GM12891 (cell line): Measurements from ENCODE around the gene SNX9.

ENCODE experiments used
- PAX5 ChIP-seq: IDR thresholded peaks from 2 replicates; pipeline ENCODE4 v1.6.1; 2011; ENCODE audit warnings: low read length, moderate library complexity, mild to moderate bottlenecking; ENCODE audit not compliant: insufficient read depth, severe bottlenecking
- POLR2A ChIP-seq: IDR thresholded peaks from 2 replicates; pipeline ENCODE4 v1.6.1; 2011; ENCODE audit warnings: low read depth, low read length, control low read depth
- POLR2AphosphoS5 ChIP-seq: IDR thresholded peaks from 2 replicates; pipeline ENCODE4 v1.6.1; 2011; ENCODE audit warnings: low read depth, low read length, control low read depth
- TAF1 ChIP-seq: IDR thresholded peaks from 2 replicates; pipeline ENCODE4 v1.6.1; 2011; ENCODE audit warnings: low read depth, low read length, control low read depth

DNA sequence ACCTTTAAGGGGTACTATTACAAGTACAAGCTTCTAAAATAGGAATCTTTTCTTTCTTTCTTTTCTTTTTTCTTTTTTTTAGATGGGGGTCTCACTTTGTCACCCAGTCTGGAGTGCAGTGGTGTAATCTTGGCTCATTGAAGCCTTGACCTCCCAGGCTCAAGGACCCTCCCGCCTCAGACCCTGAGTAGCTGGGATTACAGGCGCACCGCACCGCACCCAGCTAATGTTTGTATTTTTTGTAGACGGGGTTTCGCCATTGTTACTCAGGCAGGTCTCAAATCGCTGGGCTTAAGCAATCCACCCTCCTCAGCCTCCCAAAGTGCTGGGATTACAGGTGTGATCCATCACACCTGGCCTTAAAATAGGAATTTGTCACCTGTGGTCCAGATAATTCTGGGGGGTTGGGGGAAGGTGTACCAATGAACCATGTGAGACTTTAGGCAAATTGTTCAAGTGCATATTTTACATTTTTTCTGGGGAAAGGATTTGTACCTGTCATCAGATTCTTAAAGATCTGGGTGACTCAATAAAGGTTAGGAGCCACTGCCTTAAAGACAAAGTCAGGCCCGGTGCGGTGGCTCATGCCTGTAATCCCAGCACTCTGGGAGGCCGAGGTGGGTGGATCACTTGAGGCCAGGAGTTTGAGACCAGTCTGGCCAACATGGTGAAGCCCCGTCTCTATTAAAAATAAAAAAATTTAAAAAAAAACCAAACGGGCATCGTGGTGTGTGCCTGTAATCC, 139.0 kb downstream of the SNX9 start:
- no peak for TF ChIP-seq POLR2A
- no peak for TF ChIP-seq POLR2AphosphoS5
- TF ChIP-seq PAX5, result no peak
- no peak for TF ChIP-seq TAF1
